OCI-LY7 (cell line): ENCODE data around the gene C2orf81.

Source experiments
- CTCF ChIP-seq: fragments of 200-600 bp; sonication (generic); conservative IDR thresholded peaks from 2 replicates; pipeline ENCODE4 v1.5.1; 2014; ENCODE audit warnings: mild to moderate bottlenecking, antibody characterized with exemption, low read length, moderate library complexity, mixed read lengths
- EZH2phosphoT487 ChIP-seq: fragments of 200-600 bp; sonication (generic); IDR thresholded peaks from 2 replicates; pipeline ENCODE4 v1.6.1; 2018; ENCODE audit warnings: low read depth, borderline replicate concordance, mild to moderate bottlenecking, mixed run types, antibody characterized with exemption, low read length, moderate library complexity, mixed read lengths

GRCh38 chr2:74364533-74365505, 56.6 kb downstream of the C2orf81 start:
- no peak for TF ChIP-seq EZH2phosphoT487
- no peak for TF ChIP-seq CTCF
